IMR-90 (cell line): ENCODE results near the gene XIRP1. TPM values are rescaled to one million over a fixed set of nuclear protein-coding genes. Genes with fewer than 3 reads are reported as not detected.

Experiments used
- ATAC-seq: fragments of 200-7000 bp; cut with Tn5 transposase; 2 replicates; pipeline ENCODE4 v1.9.1; 2020; ENCODE audit warnings: low read depth, mild to moderate bottlenecking, moderate library complexity
- BruUV-seq: library from RNA; stranded (reverse); fragments of 400-500 nt; replicated peaks from 2 replicates; lab custom pipeline; 2021; lab: Mats Ljungman, UMichigan
- CTCF ChIA-PET: fragments of 300-600 bp; formaldehyde crosslinking; extraction: SDS; loops from one replicate; lab custom pipeline; 2021; ENCODE audit warnings: antibody characterized with exemption; lab: Yijun Ruan, JAX
- POLR2A ChIA-PET: fragments of 300-600 bp; sonication (Branson Sonifier 250); formaldehyde crosslinking; loops from one replicate; lab custom pipeline; 2022; ENCODE audit warnings: antibody characterized with exemption; ENCODE audit not compliant: unreplicated experiment; lab: Charles Lee
- DNase-seq: peaks from one replicate; pipeline ENCODE4 v3.0.0; 2013
- H2AFZ ChIP-seq: replicated peaks from 2 replicates; pipeline ENCODE3; 2013; ENCODE audit warnings: low read length, mild to moderate bottlenecking; ENCODE audit not compliant: poor library complexity
- H2AK5ac ChIP-seq: 2 replicates; pipeline ENCODE4 v1.6.1; 2013; ENCODE audit warnings: low read depth, low read length, inconsistent platforms
- H2AK9ac ChIP-seq: replicated peaks from 2 replicates; pipeline ENCODE3; 2013; ENCODE audit warnings: mild to moderate bottlenecking, low read depth, low read length, moderate library complexity; ENCODE audit not compliant: poor library complexity
- H2BK120ac ChIP-seq: 2 replicates; pipeline ENCODE4 v1.6.1; 2013; ENCODE audit warnings: low read depth, low read length, inconsistent platforms
- H2BK15ac ChIP-seq: 3 replicates; pipeline ENCODE4 v1.6.1; 2013; ENCODE audit warnings: low read depth, low read length, inconsistent platforms
- H2BK20ac ChIP-seq: 2 replicates; pipeline ENCODE4 v1.6.1; 2013; ENCODE audit warnings: low read depth, mild to moderate bottlenecking, inconsistent platforms, low read length, moderate library complexity
- H2BK5ac ChIP-seq: 2 replicates; pipeline ENCODE4 v1.6.1; 2013; ENCODE audit warnings: mild to moderate bottlenecking, low read depth, low read length, inconsistent platforms; ENCODE audit not compliant: poor library complexity, severe bottlenecking
- H3K14ac ChIP-seq: replicated peaks from 2 replicates; pipeline ENCODE4 v1.6.1; 2013; ENCODE audit warnings: low read depth, low read length, inconsistent platforms
- H3K18ac ChIP-seq: 2 replicates; pipeline ENCODE4 v1.6.1; 2013; ENCODE audit warnings: low read depth, low read length, control low read depth
- H3K23ac ChIP-seq: 2 replicates; pipeline ENCODE4 v1.6.1; 2013; ENCODE audit warnings: low read depth, low read length, inconsistent platforms
- H3K27ac ChIP-seq: 2 replicates; pipeline ENCODE4 v1.5.1; 2013; ENCODE audit warnings: mild to moderate bottlenecking, control low read depth, low read length; ENCODE audit not compliant: insufficient read depth
- H3K27me3 ChIP-seq: 2 replicates; pipeline ENCODE4 v1.6.1; 2013; ENCODE audit warnings: low read length; ENCODE audit not compliant: control insufficient read depth, insufficient read depth
- H3K36me3 ChIP-seq: 2 replicates; pipeline ENCODE4 v1.6.1; 2013; ENCODE audit warnings: low read length, mixed read lengths; ENCODE audit not compliant: control insufficient read depth, insufficient read depth
- H3K4ac ChIP-seq: 2 replicates; pipeline ENCODE4 v1.6.1; 2013; ENCODE audit warnings: low read depth, low read length, inconsistent platforms
- H3K4me1 ChIP-seq: 2 replicates; pipeline ENCODE4 v1.6.1; 2013; ENCODE audit warnings: low read length, mixed read lengths; ENCODE audit not compliant: control insufficient read depth, insufficient read depth
- H3K4me2 ChIP-seq: 2 replicates; pipeline ENCODE4 v1.6.1; 2013; ENCODE audit warnings: low read depth, mild to moderate bottlenecking, control low read depth, low read length, moderate library complexity
- H3K4me3 ChIP-seq: 2 replicates; pipeline ENCODE4 v1.5.1; 2013; ENCODE audit warnings: low read depth, mild to moderate bottlenecking, control low read depth, low read length, moderate library complexity; ENCODE audit not compliant: insufficient read depth
- H3K56ac ChIP-seq: 2 replicates; pipeline ENCODE4 v1.6.1; 2013; ENCODE audit warnings: low read length, inconsistent platforms; ENCODE audit not compliant: insufficient read depth; ENCODE audit errors: extremely low read depth
- H3K79me1 ChIP-seq, 2 experiments: 2 replicates each; pipeline ENCODE4 v1.6.1; 2013; ENCODE audit warnings: low read length in 2 of 2, inconsistent platforms in 1 of 2, low read depth in 1 of 2
- H3K9ac ChIP-seq: 2 replicates; pipeline ENCODE4 v1.6.1; 2013; ENCODE audit warnings: low read depth, low read length, control low read depth
- H3K9me1 ChIP-seq: 2 replicates; pipeline ENCODE4 v1.6.1; 2013; ENCODE audit warnings: low read length, inconsistent platforms; ENCODE audit not compliant: insufficient read depth
- H3K9me3 ChIP-seq: 2 replicates; pipeline ENCODE4 v1.6.1; 2013; ENCODE audit warnings: low read length; ENCODE audit not compliant: control insufficient read depth, insufficient read depth
- H4K20me1 ChIP-seq: 2 replicates; pipeline ENCODE4 v1.6.1; 2013; ENCODE audit warnings: low read length, inconsistent platforms; ENCODE audit not compliant: insufficient read depth
- H4K5ac ChIP-seq: 2 replicates; pipeline ENCODE4 v1.6.1; 2013; ENCODE audit warnings: mild to moderate bottlenecking, low read depth, low read length, control low read depth
- H4K8ac ChIP-seq, 2 experiments: 2 replicates each; pipeline ENCODE4 v1.6.1; 2013; ENCODE audit warnings: low read depth in 2 of 2, low read length in 2 of 2, control low read depth in 1 of 2, inconsistent platforms in 1 of 2
- H4K91ac ChIP-seq: 2 replicates; pipeline ENCODE4 v1.6.1; 2013; ENCODE audit warnings: low read depth, low read length, inconsistent platforms; ENCODE audit not compliant: insufficient read depth
- BHLHE40 ChIP-seq: fragments of 150-350 bp; IDR thresholded peaks from 2 replicates; pipeline ENCODE4 v1.6.1; 2016; ENCODE audit warnings: mild to moderate bottlenecking, low read depth, low read length
- CEBPB ChIP-seq: IDR thresholded peaks from 2 replicates; pipeline ENCODE4 v1.6.1; 2012; ENCODE audit warnings: low read depth, low read length, improper control_type of control experiment
- CHD1 ChIP-seq: IDR thresholded peaks from 2 replicates; pipeline ENCODE4 v1.6.1; 2012; ENCODE audit warnings: low read depth, low read length, improper control_type of control experiment
- ELK1 ChIP-seq: fragments of 150-350 bp; IDR thresholded peaks from 2 replicates; pipeline ENCODE4 v1.6.1; 2016; ENCODE audit warnings: low read depth, mild to moderate bottlenecking, low read length, moderate library complexity, borderline replicate concordance
- FOS ChIP-seq: fragments of 150-350 bp; IDR thresholded peaks from 2 replicates; pipeline ENCODE4 v1.6.1; 2016; ENCODE audit warnings: low read depth, low read length
- MAFK ChIP-seq: IDR thresholded peaks from 2 replicates; pipeline ENCODE4 v1.6.1; 2012; ENCODE audit warnings: low read depth, low read length, improper control_type of control experiment
- MAZ ChIP-seq: IDR thresholded peaks from 2 replicates; pipeline ENCODE4 v1.6.1; 2012; ENCODE audit warnings: low read depth, mild to moderate bottlenecking, low read length, improper control_type of control experiment, moderate library complexity, borderline replicate concordance
- MXI1 ChIP-seq: IDR thresholded peaks from 2 replicates; pipeline ENCODE4 v1.6.1; 2012; ENCODE audit warnings: low read depth, mild to moderate bottlenecking, low read length, moderate library complexity, borderline replicate concordance
- NFE2L2 ChIP-seq: fragments of 150-350 bp; IDR thresholded peaks from 2 replicates; pipeline ENCODE4 v1.6.1; 2016; ENCODE audit warnings: low read depth, mild to moderate bottlenecking, low read length
- POLR2A ChIP-seq: IDR thresholded peaks from 2 replicates; pipeline ENCODE4 v1.6.1; 2012; ENCODE audit warnings: mild to moderate bottlenecking, low read depth, low read length
- RAD21 ChIP-seq: IDR thresholded peaks from 2 replicates; pipeline ENCODE4 v1.6.1; 2012; ENCODE audit warnings: low read length, improper control_type of control experiment
- RCOR1 ChIP-seq: IDR thresholded peaks from 2 replicates; pipeline ENCODE4 v1.6.1; 2012; ENCODE audit warnings: mild to moderate bottlenecking, low read length, improper control_type of control experiment; ENCODE audit not compliant: insufficient replicate concordance
- RFX5 ChIP-seq: IDR thresholded peaks from 2 replicates; pipeline ENCODE4 v1.8.0; 2012; ENCODE audit warnings: low read depth, mild to moderate bottlenecking, low read length, moderate library complexity
- SMC3 ChIP-seq: fragments of 150-350 bp; IDR thresholded peaks from 2 replicates; pipeline ENCODE4 v1.6.1; 2016; ENCODE audit warnings: low read depth, mild to moderate bottlenecking, antibody characterized with exemption, low read length, moderate library complexity
- USF2 ChIP-seq: fragments of 150-350 bp; IDR thresholded peaks from 2 replicates; pipeline ENCODE4 v1.6.1; 2017; ENCODE audit warnings: mild to moderate bottlenecking, antibody characterized with exemption, low read length, low read depth
- WGBS, 2 experiments: methylation state at CpG; one replicate each; pipeline versions ENCODE4 v1.1.5 to v1.1.7; 2013; ENCODE audit warnings: missing lambda C conversion rate in 2 of 2; ENCODE audit not compliant: insufficient read length in 1 of 2; ENCODE audit errors: extremely low coverage in 2 of 2; 5-methylcytosine and 5-hydroxymethylcytosine counted together
- dilution Hi-C: fragments of 300-500 bp; cut with HindIII; formaldehyde crosslinking; loops from one replicate; pipeline ENCODE4 v1.14.3; 2018; ENCODE audit warnings: low sequenced_read_pairs; ENCODE audit not compliant: unreplicated experiment
- in situ Hi-C: fragments of 300-500 bp; cut with MboI; formaldehyde crosslinking; loops from 3 replicates; pipeline ENCODE4 v1.14.3; 2019; ENCODE audit warnings: low sequenced_read_pairs, inconsistent platforms, mixed read lengths
- intact Hi-C: fragments of 100-400 bp; cut with micrococcal nuclease; formaldehyde crosslinking; loops from 2 replicates; pipeline ENCODE4 v1.10.0; 2022
- polyA plus RNA-seq, 3 experiments: library from polyadenylated mRNA; depleted of rRNA; stranded (reverse); fragments of >200 nt; gene quantifications; 2 replicates each; pipeline ENCODE4 v1.2.3, GENCODE V29; 2012; ENCODE audit warnings: low replicate concordance in 1 of 3
- total RNA-seq: library from RNA; depleted of rRNA; stranded (reverse); fragments of >200 nt; gene quantifications from 2 replicates; pipeline ENCODE4 v1.2.3, GENCODE V29; 2012

Gene XIRP1
- total and polyA plus RNA-seq, 2 of the 4 experiments (the other 2 are of a cell fraction) = under 0.01 to 0.07 TPM

GRCh38 chr3:39185959-39186691, 6.3 kb downstream of the XIRP1 start:
- no peak overlapping the region for H2BK20ac ChIP-seq
- H3K14ac ChIP-seq = no peak overlapping the region
- H4K20me1 ChIP-seq = no peaks in the 10 kb centered on the region; the same call in 1 of the 2 replicates
- H3K9ac ChIP-seq = no peak overlapping the region
- no peaks in the 10 kb centered on the region for H3K36me3 ChIP-seq
- POLR2A ChIA-PET = no interaction called here
- H3K4ac ChIP-seq = no peak overlapping the region
- CTCF ChIA-PET = interaction anchor here (1.3 kb wide), 1 partner anchor 102 kb away, joined by 8 read pairs; no protein-coding TSS in a partner anchor
- dilution Hi-C loops = no loop called here
- BruUV-seq = no TSS peak
- intact Hi-C loops = no loop called here
- H4K91ac ChIP-seq = no peak overlapping the region
- H3K23ac ChIP-seq = no peak overlapping the region
- no peak overlapping the region for H4K5ac ChIP-seq
- H3K4me1 ChIP-seq = peaks cover under 1% of the 10 kb centered on the region; the same call in 1 of the 2 replicates
- no peak overlapping the region for H3K4me3 ChIP-seq
- H2BK15ac ChIP-seq = no peak overlapping the region
- H2AK9ac ChIP-seq = no peak overlapping the region
- no peak overlapping the region for H3K4me2 ChIP-seq
- H2BK120ac ChIP-seq = no peak overlapping the region
- no peaks in the 10 kb centered on the region for H3K9me3 ChIP-seq
- H3K18ac ChIP-seq = no peak overlapping the region
- H2BK5ac ChIP-seq = no peak overlapping the region
- WGBS, 2 experiments = 70% methylated on average over 7 of the region's 14 CpGs; no CpG with 5 or more reads in 1 of the 2 experiments
- H3K56ac ChIP-seq = no peak overlapping the region
- H4K8ac ChIP-seq = no peak overlapping the region
- H3K9me1 ChIP-seq = peaks cover 6% of the 10 kb centered on the region
- no peak overlapping the region for H2AK5ac ChIP-seq
- no peak for ATAC-seq
- H3K27ac ChIP-seq = no peak overlapping the region
- H3K79me1 ChIP-seq = no peaks in the 10 kb centered on the region
- H2AFZ ChIP-seq = no peak overlapping the region
- in situ Hi-C loops = no loop called here
- TF ChIP-seq BHLHE40 (no peak), RFX5 (no peak), USF2 (no peak), POLR2A (no peak), MAZ (no peak), MAFK (no peak), RCOR1 (no peak), FOS (no peak), SMC3 (no peak), RAD21 (no peak), CHD1 (no peak), NFE2L2 (no peak), CEBPB (no peak), MXI1 (no peak), ELK1 (no peak)
- no peaks in the 10 kb centered on the region for H3K27me3 ChIP-seq
- DNase-seq = no peak
